ENCODE results near the gene PANX1. TPM values are rescaled to one million over a fixed set of nuclear protein-coding genes. Genes with fewer than 3 reads are reported as not detected.

The PANX1 gene
- total RNA-seq, 1 experiment from 2014 or later: 37.5 TPM

DNA sequence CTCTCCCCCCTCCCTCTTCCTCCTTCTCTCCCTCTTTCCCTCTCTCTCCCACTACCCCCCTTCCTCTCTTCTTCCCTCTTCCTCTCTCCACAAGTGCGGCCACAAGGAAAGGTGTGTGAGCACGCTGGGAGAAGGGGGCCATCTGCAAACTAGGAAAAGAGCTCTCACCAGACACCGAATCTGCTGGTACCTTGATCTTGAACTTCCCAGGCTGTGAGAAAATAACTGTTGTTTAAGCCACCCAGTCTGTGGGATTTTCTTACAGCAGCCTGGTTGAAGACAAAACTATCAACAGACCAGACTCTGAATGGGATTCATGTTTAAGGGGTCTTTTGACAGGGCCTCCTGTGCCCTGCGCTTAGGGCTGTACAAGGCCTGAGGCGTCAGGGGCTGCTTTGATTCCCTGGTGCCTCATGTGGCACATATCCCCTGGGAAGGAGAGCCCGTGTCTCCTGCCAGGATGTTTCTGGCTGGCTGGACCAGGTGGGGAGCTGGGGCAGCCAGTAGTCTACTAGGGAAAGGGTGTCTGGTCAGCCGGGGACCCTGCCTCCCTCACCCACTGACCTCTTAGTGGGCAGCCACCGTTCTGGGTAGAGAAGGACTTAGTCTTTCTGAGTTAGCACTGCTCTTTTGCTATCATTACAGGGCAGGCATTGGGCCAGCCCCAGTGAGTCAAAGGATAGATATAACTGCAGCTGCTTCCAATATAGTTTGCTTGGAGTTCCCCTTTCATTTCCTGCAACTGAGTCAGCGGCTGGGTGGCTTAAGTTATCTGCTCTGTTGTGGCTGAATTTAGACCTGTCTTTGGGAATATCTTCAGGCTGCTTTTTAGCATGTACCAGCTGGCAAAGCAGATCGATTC, 6.2 kb downstream of the PANX1 start:
- no peak overlapping the region for H3K4ac ChIP-seq (ENCODE audit: low read depth, low read length)
- no peaks in the 10 kb centered on the region for H4K20me1 ChIP-seq (ENCODE audit: control insufficient read depth, insufficient read depth, insufficient read length)
- no peak overlapping the region for H2AFZ ChIP-seq (ENCODE audit: low read length)
- Mint-ChIP-seq H3K4me3 (no peak overlapping the region), H3K4me1 (peaks cover 54 to 56% of the 10 kb centered on the region in 2 experiments), H3K27ac (peak overlapping the region in 1 of 3 experiments; percentile 48; a peak in 2 of 7 replicates), H3K9me3 (no peaks in the 10 kb centered on the region; a peak in 1 of 5 replicates), H3K36me3 (ENCODE audit: insufficient read depth in 1 of 3, low read depth in 3 of 3) (peaks cover 6 to 14% (median 12%) of the 10 kb centered on the region in 3 experiments; a peak in 6 of 7 replicates), H3K27me3 (ENCODE audit: low read depth) (no peaks in the 10 kb centered on the region)
- H3K23ac ChIP-seq (ENCODE audit: insufficient read length, low read depth, low read length): no peak overlapping the region
- H3K23me2 ChIP-seq (ENCODE audit: insufficient read length, low read depth, low read length, poor library complexity, severe bottlenecking): peaks cover 7% of the 10 kb centered on the region
- no CpG with 5 or more reads among the region's 10 CpGs for WGBS (ENCODE audit: extremely low coverage, insufficient read length, low lambda C conversion rate)
- H2BK12ac ChIP-seq (ENCODE audit: insufficient read length, low read depth, low read length): no peak overlapping the region
- no peak overlapping the region for H3K14ac ChIP-seq (ENCODE audit: insufficient read depth, low read length)
- no peak overlapping the region for H3K56ac ChIP-seq (ENCODE audit: insufficient read length, low read depth, low read length)
- no peak overlapping the region for H3K18ac ChIP-seq (ENCODE audit: insufficient read length, low read depth, low read length)
- no peak for DNase-seq
- no peak overlapping the region for H2AK5ac ChIP-seq (ENCODE audit: insufficient read length, low read length)
- no peak overlapping the region for H2BK120ac ChIP-seq (ENCODE audit: low read depth, low read length, poor library complexity, severe bottlenecking)
- no peak overlapping the region for H3K27ac ChIP-seq (ENCODE audit: insufficient read length, low read depth, low read length)
- no peak overlapping the region for H4K5ac ChIP-seq (ENCODE audit: insufficient read length, low read depth, low read length)
- H3K9ac ChIP-seq (ENCODE audit: extremely low read depth, insufficient read length, low read length): no peak overlapping the region
- TF ChIP-seq, protein P1, sequence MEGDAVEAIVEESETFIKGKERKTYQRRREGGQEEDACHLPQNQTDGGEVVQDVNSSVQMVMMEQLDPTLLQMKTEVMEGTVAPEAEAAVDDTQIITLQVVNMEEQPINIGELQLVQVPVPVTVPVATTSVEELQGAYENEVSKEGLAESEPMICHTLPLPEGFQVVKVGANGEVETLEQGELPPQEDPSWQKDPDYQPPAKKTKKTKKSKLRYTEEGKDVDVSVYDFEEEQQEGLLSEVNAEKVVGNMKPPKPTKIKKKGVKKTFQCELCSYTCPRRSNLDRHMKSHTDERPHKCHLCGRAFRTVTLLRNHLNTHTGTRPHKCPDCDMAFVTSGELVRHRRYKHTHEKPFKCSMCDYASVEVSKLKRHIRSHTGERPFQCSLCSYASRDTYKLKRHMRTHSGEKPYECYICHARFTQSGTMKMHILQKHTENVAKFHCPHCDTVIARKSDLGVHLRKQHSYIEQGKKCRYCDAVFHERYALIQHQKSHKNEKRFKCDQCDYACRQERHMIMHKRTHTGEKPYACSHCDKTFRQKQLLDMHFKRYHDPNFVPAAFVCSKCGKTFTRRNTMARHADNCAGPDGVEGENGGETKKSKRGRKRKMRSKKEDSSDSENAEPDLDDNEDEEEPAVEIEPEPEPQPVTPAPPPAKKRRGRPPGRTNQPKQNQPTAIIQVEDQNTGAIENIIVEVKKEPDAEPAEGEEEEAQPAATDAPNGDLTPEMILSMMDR (conservative IDR thresholded peaks at IDR 0.05): no peak
- no peak overlapping the region for H3T11ph ChIP-seq (ENCODE audit: low read length)
- H2BK15ac ChIP-seq (ENCODE audit: low read depth, low read length): no peak overlapping the region
- H3K9me3 ChIP-seq (ENCODE audit: control insufficient read depth, low read depth, low read length): no peaks in the 10 kb centered on the region
- H3K79me1 ChIP-seq (ENCODE audit: insufficient read depth, low read depth, low read length, poor library complexity, severe bottlenecking): peaks cover 5% of the 10 kb centered on the region
- no peak overlapping the region for H4K91ac ChIP-seq (ENCODE audit: insufficient read length, low read depth, low read length)
- H3K4me2 ChIP-seq (ENCODE audit: insufficient read depth, insufficient read length, low read length): no peak overlapping the region
- H3K4me1 ChIP-seq (ENCODE audit: insufficient read depth, low read length): peaks cover 15% of the 10 kb centered on the region; the same call in 1 of the 2 replicates
- no peak overlapping the region for H2BK20ac ChIP-seq (ENCODE audit: low read depth, low read length, poor library complexity, severe bottlenecking)
- H2BK5ac ChIP-seq (ENCODE audit: insufficient read length, low read length): no peak overlapping the region
- H3K27me3 ChIP-seq (ENCODE audit: insufficient read depth, low read length): no peaks in the 10 kb centered on the region; the same call in 1 of the 2 replicates
- no peak overlapping the region for H4K8ac ChIP-seq (replicated peaks; ENCODE audit: insufficient read length, low read depth, low read length)
- H3K79me2 ChIP-seq (ENCODE audit: insufficient read depth, low read length): peaks cover 69% of the 10 kb centered on the region

Measured in H9 (cell line).